ENCODE data around the gene LAMA2. TPM values are rescaled to one million over a fixed set of nuclear protein-coding genes. Genes with fewer than 3 reads are reported as not detected.

The LAMA2 gene
- total RNA-seq, 3 donors from 2014 or later = 116 to 293 (median 118) TPM

DNA sequence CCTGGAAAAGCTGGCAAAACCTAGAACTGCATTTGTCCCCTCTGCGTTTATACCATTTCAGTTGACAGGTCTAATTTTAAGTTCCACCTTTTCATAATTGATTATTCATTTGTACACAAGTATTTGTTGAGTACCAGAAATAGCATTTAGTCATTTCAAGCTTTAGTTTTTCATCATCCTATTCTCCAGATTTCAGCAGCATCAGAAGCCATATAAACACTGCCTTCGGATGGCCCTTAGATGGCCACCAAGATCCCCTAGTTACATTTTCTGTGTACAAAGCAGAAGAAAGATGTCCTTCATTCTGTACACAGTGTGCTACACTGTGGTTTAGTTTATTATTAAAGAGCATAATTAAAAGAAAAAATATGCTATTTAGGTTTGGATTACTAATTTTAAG is 131.4 kb downstream of the LAMA2 start:
- TF ChIP-seq POLR2A (IDR thresholded peaks at IDR 0.05) = no peak
- TF ChIP-seq, protein P1, sequence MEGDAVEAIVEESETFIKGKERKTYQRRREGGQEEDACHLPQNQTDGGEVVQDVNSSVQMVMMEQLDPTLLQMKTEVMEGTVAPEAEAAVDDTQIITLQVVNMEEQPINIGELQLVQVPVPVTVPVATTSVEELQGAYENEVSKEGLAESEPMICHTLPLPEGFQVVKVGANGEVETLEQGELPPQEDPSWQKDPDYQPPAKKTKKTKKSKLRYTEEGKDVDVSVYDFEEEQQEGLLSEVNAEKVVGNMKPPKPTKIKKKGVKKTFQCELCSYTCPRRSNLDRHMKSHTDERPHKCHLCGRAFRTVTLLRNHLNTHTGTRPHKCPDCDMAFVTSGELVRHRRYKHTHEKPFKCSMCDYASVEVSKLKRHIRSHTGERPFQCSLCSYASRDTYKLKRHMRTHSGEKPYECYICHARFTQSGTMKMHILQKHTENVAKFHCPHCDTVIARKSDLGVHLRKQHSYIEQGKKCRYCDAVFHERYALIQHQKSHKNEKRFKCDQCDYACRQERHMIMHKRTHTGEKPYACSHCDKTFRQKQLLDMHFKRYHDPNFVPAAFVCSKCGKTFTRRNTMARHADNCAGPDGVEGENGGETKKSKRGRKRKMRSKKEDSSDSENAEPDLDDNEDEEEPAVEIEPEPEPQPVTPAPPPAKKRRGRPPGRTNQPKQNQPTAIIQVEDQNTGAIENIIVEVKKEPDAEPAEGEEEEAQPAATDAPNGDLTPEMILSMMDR (IDR thresholded peaks at IDR 0.05) = no peak
- TF ChIP-seq POLR2AphosphoS5 (IDR thresholded peaks at IDR 0.05) = no peak
- no peaks in the 10 kb centered on the region for H3K36me3 ChIP-seq
- H3K9me3 ChIP-seq = peaks cover 0 to 6% of the 10 kb centered on the region in 2 donors
- DNase-seq (ENCODE audit: low spot score in 2 of 2) = no peak
- H3K4me3 ChIP-seq = no peak overlapping the region
- intact Hi-C loops (cut with DNase I; ENCODE audit: low total_unique reads) = no loop called here
- no peaks in the 10 kb centered on the region for H3K4me1 ChIP-seq
- H3K27me3 ChIP-seq = no peaks in the 10 kb centered on the region
- no peak overlapping the region for H3K27ac ChIP-seq

DNA sequence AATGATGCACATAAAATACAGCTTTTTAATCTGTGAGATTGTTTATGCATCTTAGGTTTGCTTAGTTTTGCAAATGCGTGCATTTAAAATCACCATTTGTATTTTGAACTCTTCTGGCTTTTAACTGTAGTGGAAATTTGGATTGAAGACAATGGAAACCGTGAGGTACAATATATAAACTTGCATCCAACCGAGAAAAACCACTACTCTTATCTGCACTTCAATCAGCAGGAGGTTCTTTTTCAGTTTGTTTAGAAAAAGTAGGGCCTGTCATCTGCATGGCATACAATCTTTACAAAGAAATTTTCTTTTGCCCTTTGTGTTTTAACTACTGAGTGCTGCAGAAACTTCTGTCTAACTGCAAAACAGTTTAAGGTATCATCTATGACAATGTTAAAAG is 132.8 kb downstream of the LAMA2 start:
- peaks cover 0 to 6% of the 10 kb centered on the region in 2 donors for H3K9me3 ChIP-seq
- intact Hi-C loops (cut with DNase I; ENCODE audit: low total_unique reads) = loop anchor here (5.0 kb wide), 1 partner anchor 33 kb away; no protein-coding TSS in a partner anchor
- H3K27me3 ChIP-seq = no peaks in the 10 kb centered on the region
- H3K27ac ChIP-seq = no peak overlapping the region
- TF ChIP-seq POLR2AphosphoS5 (IDR thresholded peaks at IDR 0.05) (no peak), POLR2A (IDR thresholded peaks at IDR 0.05) (no peak)
- TF ChIP-seq, protein P1 (IDR thresholded peaks at IDR 0.05) = no peak
- no peaks in the 10 kb centered on the region for H3K4me1 ChIP-seq
- DNase-seq (ENCODE audit: low spot score in 2 of 2) = no peak
- H3K4me3 ChIP-seq = no peak overlapping the region
- H3K36me3 ChIP-seq = no peaks in the 10 kb centered on the region

- no peak for DNase-seq (ENCODE audit: low spot score in 2 of 2)
- TF ChIP-seq POLR2AphosphoS5 (IDR thresholded peaks at IDR 0.05) (no peak), POLR2A (IDR thresholded peaks at IDR 0.05) (no peak)
- TF ChIP-seq, protein P1 (IDR thresholded peaks at IDR 0.05) = no peak
- Histone ChIP-seq H3K9me3 (peaks cover 0 to 6% of the 10 kb centered on the region in 2 donors), H3K27me3 (no peaks in the 10 kb centered on the region), H3K36me3 (no peaks in the 10 kb centered on the region), H3K4me1 (no peaks in the 10 kb centered on the region), H3K27ac (no peak overlapping the region), H3K4me3 (no peak overlapping the region)
- intact Hi-C loops (cut with DNase I; ENCODE audit: low total_unique reads) = loop anchor here (5.0 kb wide), 1 partner anchor 35 kb away; no protein-coding TSS in a partner anchor
Observed at GRCh38 chr6:129016844-129017243, 133.9 kb downstream of the LAMA2 start.

GRCh38 chr6:129022011-129022553 is 139.1 kb downstream of the LAMA2 start:
- no peak for DNase-seq (ENCODE audit: low spot score in 2 of 2)
- TF ChIP-seq, protein P1 (IDR thresholded peaks at IDR 0.05) = no peak
- TF ChIP-seq POLR2AphosphoS5 (IDR thresholded peaks at IDR 0.05) (no peak), POLR2A (IDR thresholded peaks at IDR 0.05) (no peak)
- Histone ChIP-seq H3K27ac (no peak overlapping the region), H3K4me3 (no peak overlapping the region), H3K36me3 (no peaks in the 10 kb centered on the region), H3K27me3 (no peaks in the 10 kb centered on the region), H3K4me1 (no peaks in the 10 kb centered on the region), H3K9me3 (peaks cover 0 to 6% of the 10 kb centered on the region in 2 donors)
- intact Hi-C loops (cut with DNase I; ENCODE audit: low total_unique reads) = no loop called here

- intact Hi-C loops (cut with DNase I; ENCODE audit: low total_unique reads) = no loop called here
- H3K4me3 ChIP-seq = no peak overlapping the region
- H3K27ac ChIP-seq = no peak overlapping the region
- no peaks in the 10 kb centered on the region for H3K27me3 ChIP-seq
- H3K36me3 ChIP-seq = no peaks in the 10 kb centered on the region
- DNase-seq (ENCODE audit: low spot score in 2 of 2) = no peak
- no peaks in the 10 kb centered on the region for H3K4me1 ChIP-seq
- no peak for TF ChIP-seq POLR2AphosphoS5 (IDR thresholded peaks at IDR 0.05)
- no peak for TF ChIP-seq POLR2A (IDR thresholded peaks at IDR 0.05)
- TF ChIP-seq, protein P1 (IDR thresholded peaks at IDR 0.05) = no peak
- H3K9me3 ChIP-seq = no peaks in the 10 kb centered on the region
Observed at GRCh38 chr6:129026601-129027000, 143.7 kb downstream of the LAMA2 start.

Measured in breast epithelium (tissue), 4 donors.